Esophagus muscularis mucosa (tissue), 4 donors: Measurements from ENCODE around the gene GRID2IP.

Source experiments
- CTCF ChIP-seq, 3 experiments: fragments of 200-600 bp in 2 of 3; fragments of 450-650 bp in 1 of 3; sonication (generic) in 2 of 3; IDR thresholded peaks; one replicate each; pipeline ENCODE4 v1.5.1; 2017 to 2019; ENCODE audit warnings: antibody characterized with exemption in 3 of 3, mild to moderate bottlenecking in 2 of 3, moderate library complexity in 1 of 3
- EP300 ChIP-seq: sonication (generic); formaldehyde crosslinking; IDR thresholded peaks from one replicate; pipeline ENCODE4 v1.6.1; 2017; ENCODE audit warnings: antibody characterized with exemption
- POLR2A ChIP-seq: fragments of 450-650 bp; IDR thresholded peaks from one replicate; pipeline ENCODE4 v1.6.1; 2017; ENCODE audit warnings: antibody characterized with exemption, moderate library complexity, mild to moderate bottlenecking, low read depth
- POLR2AphosphoS5 ChIP-seq, 2 donors: sonication (generic); formaldehyde crosslinking; IDR thresholded peaks; one replicate each; pipeline ENCODE4 v1.6.1; 2017; ENCODE audit warnings: antibody characterized with exemption in 2 of 2

DNA sequence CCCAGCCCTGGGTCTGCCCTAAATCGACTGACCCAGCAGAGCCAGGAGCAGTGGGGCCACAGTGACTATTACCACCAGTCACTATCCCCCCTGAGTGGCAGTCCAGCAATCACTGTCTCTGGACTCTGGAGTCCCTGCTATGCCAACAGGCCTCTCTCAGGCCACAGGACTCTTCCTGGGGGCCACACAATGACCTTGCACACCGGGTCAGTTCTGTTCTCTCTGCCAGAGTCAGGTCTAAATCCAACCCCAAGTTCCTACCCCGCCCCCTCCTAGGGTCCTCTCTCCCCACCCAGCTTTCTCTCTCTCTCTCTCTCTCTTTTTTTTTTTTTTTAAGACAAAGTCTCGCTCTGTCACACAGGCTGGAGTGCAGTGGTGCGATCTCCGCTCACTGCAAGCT, 21.6 kb downstream of the GRID2IP start:
- no peak for TF ChIP-seq CTCF (IDR thresholded peaks at IDR 0.05)
- no peak for TF ChIP-seq POLR2AphosphoS5 (IDR thresholded peaks at IDR 0.05)
- no peak for TF ChIP-seq EP300
- no peak for TF ChIP-seq POLR2A
